HUES64 (cell line): Measurements from ENCODE around the gene PCYT2.

Source experiments
- H3K27ac ChIP-seq: 2 replicates; pipeline ENCODE4 v1.7.0; 2013; ENCODE audit warnings: low read depth, low read length, inconsistent platforms
- H3K27me3 ChIP-seq: 2 replicates; pipeline ENCODE4 v1.6.1; 2013; ENCODE audit warnings: mild to moderate bottlenecking, low read length; ENCODE audit not compliant: insufficient read depth
- H3K36me3 ChIP-seq: 2 replicates; pipeline ENCODE4 v1.6.1; 2013; ENCODE audit warnings: mild to moderate bottlenecking, low read length; ENCODE audit not compliant: insufficient read depth
- H3K4me1 ChIP-seq: 2 replicates; pipeline ENCODE4 v1.6.1; 2013; ENCODE audit warnings: mild to moderate bottlenecking, low read length, moderate library complexity; ENCODE audit not compliant: insufficient read depth
- H3K4me3 ChIP-seq: 2 replicates; pipeline ENCODE4 v1.5.1; 2013; ENCODE audit warnings: mild to moderate bottlenecking, low read length, moderate library complexity
- H3K9ac ChIP-seq: 2 replicates; pipeline ENCODE4 v1.6.1; 2013; ENCODE audit warnings: mild to moderate bottlenecking, low read depth, low read length
- H3K9me3 ChIP-seq: 2 replicates; pipeline ENCODE4 v1.6.1; 2013; ENCODE audit warnings: low read depth, low read length; ENCODE audit not compliant: insufficient read depth
- WGBS: fragments of 150-250, 120-280 bp; methylation state at CpG from one replicate; pipeline ENCODE4 v1.1.7; 2013; ENCODE audit warnings: missing lambda C conversion rate; 5-methylcytosine and 5-hydroxymethylcytosine counted together

The PCYT2 gene

GRCh38 chr17:81940538-81941483, 29.6 kb upstream of the PCYT2 start:
- peaks cover 11% of the 10 kb centered on the region for H3K27me3 ChIP-seq
- H3K36me3 ChIP-seq = no peaks in the 10 kb centered on the region
- H3K9me3 ChIP-seq = no peaks in the 10 kb centered on the region
- WGBS = 95% methylated on average over 56 of the region's 56 CpGs
- no peak overlapping the region for H3K27ac ChIP-seq
- no peak overlapping the region for H3K4me3 ChIP-seq
- peaks cover 5% of the 10 kb centered on the region; the same call in 1 of the 2 replicates for H3K4me1 ChIP-seq
- no peak overlapping the region for H3K9ac ChIP-seq

GRCh38 chr17:81939881-81940385, 28.7 kb upstream of the PCYT2 start:
- Histone ChIP-seq H3K4me1 (peaks cover 5% of the 10 kb centered on the region; the same call in 1 of the 2 replicates), H3K4me3 (no peak overlapping the region), H3K27me3 (peaks cover 11% of the 10 kb centered on the region), H3K27ac (no peak overlapping the region), H3K9ac (no peak overlapping the region), H3K9me3 (no peaks in the 10 kb centered on the region), H3K36me3 (peaks cover 7% of the 10 kb centered on the region)
- WGBS = 93% methylated on average over 21 of the region's 21 CpGs

GRCh38 chr17:81939218-81939617, 28.0 kb upstream of the PCYT2 start:
- no peak overlapping the region for H3K4me3 ChIP-seq
- 84% methylated on average over 15 of the region's 15 CpGs for WGBS
- H3K4me1 ChIP-seq = peaks cover 3% of the 10 kb centered on the region; the same call in 1 of the 2 replicates
- peaks cover 15% of the 10 kb centered on the region for H3K36me3 ChIP-seq
- H3K27ac ChIP-seq = no peak overlapping the region
- H3K9ac ChIP-seq = no peak overlapping the region
- peaks cover 11% of the 10 kb centered on the region for H3K27me3 ChIP-seq
- no peaks in the 10 kb centered on the region for H3K9me3 ChIP-seq

- peak overlapping the region; percentile 16; the same call in 1 of the 2 replicates for H3K4me3 ChIP-seq
- no peak overlapping the region for H3K9ac ChIP-seq
- H3K4me1 ChIP-seq = no peaks in the 10 kb centered on the region
- H3K27me3 ChIP-seq = peaks cover 3% of the 10 kb centered on the region; the same call in 1 of the 2 replicates
- no peak overlapping the region for H3K27ac ChIP-seq
- H3K36me3 ChIP-seq = peaks cover 25% of the 10 kb centered on the region
- WGBS = 90% methylated on average over 6 of the region's 6 CpGs
- no peaks in the 10 kb centered on the region for H3K9me3 ChIP-seq
Observed at GRCh38 chr17:81935709-81936084, 24.5 kb upstream of the PCYT2 start.

- peaks cover 25% of the 10 kb centered on the region for H3K36me3 ChIP-seq
- no peak overlapping the region for H3K27ac ChIP-seq
- H3K4me1 ChIP-seq = no peaks in the 10 kb centered on the region
- H3K27me3 ChIP-seq = peaks cover 3% of the 10 kb centered on the region; the same call in 1 of the 2 replicates
- WGBS = 95% methylated on average over 38 of the region's 38 CpGs
- H3K9me3 ChIP-seq = no peaks in the 10 kb centered on the region
- no peak overlapping the region for H3K9ac ChIP-seq
- no peak overlapping the region for H3K4me3 ChIP-seq
Observed at GRCh38 chr17:81934850-81935708, 23.9 kb upstream of the PCYT2 start.

- Histone ChIP-seq H3K27ac (no peak overlapping the region), H3K9ac (no peak overlapping the region)
Observed at GRCh38 chr17:81934098-81934757, 23.0 kb upstream of the PCYT2 start.

GRCh38 chr17:81933178-81933699, 22.0 kb upstream of the PCYT2 start:
- no peaks in the 10 kb centered on the region for H3K9me3 ChIP-seq
- peaks cover 25% of the 10 kb centered on the region for H3K36me3 ChIP-seq
- H3K4me3 ChIP-seq = no peak overlapping the region
- peaks cover 14% of the 10 kb centered on the region for H3K27me3 ChIP-seq
- H3K4me1 ChIP-seq = no peaks in the 10 kb centered on the region
- no peak overlapping the region for H3K9ac ChIP-seq
- 93% methylated on average over 14 of the region's 14 CpGs for WGBS
- H3K27ac ChIP-seq = no peak overlapping the region

More at GRCh38 chr17:81934098-81934757, 23.0 kb upstream of the PCYT2 start:
- H3K9me3 ChIP-seq = no peaks in the 10 kb centered on the region
- H3K36me3 ChIP-seq = peaks cover 25% of the 10 kb centered on the region
- peaks cover 4% of the 10 kb centered on the region for H3K27me3 ChIP-seq
- H3K4me3 ChIP-seq = no peak overlapping the region
- no peaks in the 10 kb centered on the region for H3K4me1 ChIP-seq
- WGBS = 94% methylated on average over 23 of the region's 23 CpGs

GRCh38 chr17:81932333-81932983, 21.3 kb upstream of the PCYT2 start:
- Histone ChIP-seq H3K9me3 (no peaks in the 10 kb centered on the region), H3K27me3 (peaks cover 16% of the 10 kb centered on the region), H3K27ac (no peak overlapping the region), H3K9ac (no peak overlapping the region), H3K36me3 (peaks cover 25% of the 10 kb centered on the region), H3K4me3 (no peak overlapping the region), H3K4me1 (no peaks in the 10 kb centered on the region)
- 89% methylated on average over 9 of the region's 9 CpGs for WGBS

GRCh38 chr17:81931557-81932332, 20.5 kb upstream of the PCYT2 start:
- Histone ChIP-seq H3K4me3 (no peak overlapping the region), H3K9ac (no peak overlapping the region), H3K27me3 (peaks cover 16% of the 10 kb centered on the region), H3K4me1 (no peaks in the 10 kb centered on the region), H3K9me3 (no peaks in the 10 kb centered on the region), H3K27ac (no peak overlapping the region), H3K36me3 (peaks cover 25% of the 10 kb centered on the region)
- WGBS = 70% methylated on average over 15 of the region's 15 CpGs
